HFFc6 (cell line): ENCODE results near the gene SAMSN1. TPM values are rescaled to one million over a fixed set of nuclear protein-coding genes. Genes with fewer than 3 reads are reported as not detected.

Experiments used
- DNase-seq: peaks from one replicate; pipeline ENCODE4 v3.0.0-alpha.2; 2018
- H3K27ac Mint-ChIP-seq: 2 replicates; pipeline ENCODE4 v1.8.0; 2020; ENCODE audit warnings: mild to moderate bottlenecking, mixed read lengths
- H3K27me3 Mint-ChIP-seq: 2 replicates; pipeline ENCODE4 v1.8.0; 2021; ENCODE audit warnings: mild to moderate bottlenecking, moderate library complexity, mixed read lengths; ENCODE audit not compliant: insufficient read depth
- H3K36me3 Mint-ChIP-seq: 2 replicates; pipeline ENCODE4 v1.8.0; 2021; ENCODE audit warnings: low read depth, mixed read lengths
- H3K4me1 Mint-ChIP-seq: 2 replicates; pipeline ENCODE4 v1.8.0; 2020; ENCODE audit warnings: low read depth, mixed read lengths
- H3K4me3 Mint-ChIP-seq: 2 replicates; pipeline ENCODE4 v1.8.0; 2020; ENCODE audit warnings: mild to moderate bottlenecking, moderate library complexity, mixed read lengths
- H3K9me3 Mint-ChIP-seq: 2 replicates; pipeline ENCODE4 v1.8.0; 2020; ENCODE audit warnings: mild to moderate bottlenecking, mixed read lengths
- total RNA-seq, 6 experiments: library from RNA; stranded (reverse); fragmentation: NEBNext Ultra II Directional; extraction: Animal tissue kit (Norgen Biotek cat#: 25700); gene quantifications; 2 replicates in 1 of 6; 3 replicates in 5 of 6; pipeline ENCODE4 v1.2.3, GENCODE V29; 2021
- TF ChIP-seq, protein P1 (sequence below): fragments of 200-600 bp; sonication (generic); IDR thresholded peaks from 2 replicates; pipeline ENCODE4 v1.5.0; 2021; ENCODE audit warnings: antibody characterized with exemption, mild to moderate bottlenecking

The SAMSN1 gene
- total RNA-seq, 6 experiments from 2014 or later, result not detected

DNA sequence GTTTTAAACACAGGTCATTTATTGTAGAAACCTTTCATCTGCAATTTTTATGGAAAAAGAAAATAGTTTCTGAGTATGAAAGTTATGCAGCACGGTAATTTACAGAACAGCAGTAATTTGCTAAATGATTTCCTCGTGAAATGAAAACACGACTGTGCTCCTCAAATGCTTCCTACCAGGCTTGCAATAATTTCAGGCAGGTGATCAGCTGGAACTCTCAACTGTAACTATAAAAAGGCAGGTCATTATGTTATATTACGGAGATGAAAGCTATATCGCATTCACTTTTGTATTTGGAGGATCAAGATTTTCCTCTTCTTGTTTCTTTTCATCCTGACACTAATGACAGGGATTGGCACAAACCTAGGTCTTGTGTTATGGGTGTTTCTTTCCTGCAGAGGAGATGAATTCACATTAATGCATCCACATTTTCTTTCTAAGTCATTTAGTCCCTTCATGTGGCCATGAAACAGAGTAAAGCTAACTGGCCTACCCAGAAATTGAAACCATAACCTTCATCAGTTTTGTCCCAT is 57.4 kb downstream of the SAMSN1 start:
- Mint-ChIP-seq H3K27me3 (no peaks in the 10 kb centered on the region), H3K36me3 (0 out of 2 replicates have a peak, but pooled peaks cover under 1% of the 10 kb centered on the region), H3K27ac (no peak overlapping the region)

DNA sequence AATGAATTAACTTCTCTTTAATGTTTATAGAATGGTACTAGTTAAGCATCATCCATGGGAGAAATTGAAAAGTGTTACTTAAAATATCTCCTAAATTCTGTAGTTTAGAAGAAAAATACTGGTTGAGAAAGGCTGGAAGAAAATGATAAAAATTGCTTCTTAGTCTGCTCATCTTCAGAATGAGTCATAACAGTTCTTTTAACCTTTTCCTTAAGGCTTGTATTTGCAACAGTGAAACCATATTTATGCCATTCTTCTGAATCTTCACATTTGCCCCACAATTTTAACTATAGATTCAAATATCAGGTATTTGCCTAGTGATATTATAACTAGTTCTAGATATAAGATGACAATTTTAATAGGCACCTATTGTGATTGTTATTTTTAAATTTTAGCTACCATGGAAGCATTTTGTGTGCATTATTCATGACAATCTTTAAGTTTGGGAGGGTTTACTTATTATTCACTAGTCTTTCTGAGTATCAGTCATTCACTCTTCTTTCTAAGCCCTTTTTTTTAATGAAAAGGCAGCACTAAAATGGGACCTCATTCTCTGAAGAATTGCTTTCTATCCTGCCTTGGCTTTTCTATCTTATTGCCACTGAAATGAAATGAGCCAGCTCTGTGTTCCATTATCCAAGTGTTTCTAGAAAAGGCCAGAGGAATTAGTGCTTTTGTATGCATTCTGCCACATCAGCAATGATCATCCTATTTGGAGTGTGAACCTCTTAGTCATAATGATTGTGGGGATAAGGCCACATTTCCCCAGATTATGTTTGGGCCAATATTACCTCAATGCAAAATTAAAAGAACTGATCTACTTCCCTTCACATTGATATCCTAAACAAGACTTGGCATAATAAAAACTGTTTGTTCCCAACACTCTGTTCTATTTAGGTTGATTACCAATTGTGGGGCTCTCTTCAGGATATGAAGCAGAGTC is 58.4 kb downstream of the SAMSN1 start:
- TF ChIP-seq, protein P1, sequence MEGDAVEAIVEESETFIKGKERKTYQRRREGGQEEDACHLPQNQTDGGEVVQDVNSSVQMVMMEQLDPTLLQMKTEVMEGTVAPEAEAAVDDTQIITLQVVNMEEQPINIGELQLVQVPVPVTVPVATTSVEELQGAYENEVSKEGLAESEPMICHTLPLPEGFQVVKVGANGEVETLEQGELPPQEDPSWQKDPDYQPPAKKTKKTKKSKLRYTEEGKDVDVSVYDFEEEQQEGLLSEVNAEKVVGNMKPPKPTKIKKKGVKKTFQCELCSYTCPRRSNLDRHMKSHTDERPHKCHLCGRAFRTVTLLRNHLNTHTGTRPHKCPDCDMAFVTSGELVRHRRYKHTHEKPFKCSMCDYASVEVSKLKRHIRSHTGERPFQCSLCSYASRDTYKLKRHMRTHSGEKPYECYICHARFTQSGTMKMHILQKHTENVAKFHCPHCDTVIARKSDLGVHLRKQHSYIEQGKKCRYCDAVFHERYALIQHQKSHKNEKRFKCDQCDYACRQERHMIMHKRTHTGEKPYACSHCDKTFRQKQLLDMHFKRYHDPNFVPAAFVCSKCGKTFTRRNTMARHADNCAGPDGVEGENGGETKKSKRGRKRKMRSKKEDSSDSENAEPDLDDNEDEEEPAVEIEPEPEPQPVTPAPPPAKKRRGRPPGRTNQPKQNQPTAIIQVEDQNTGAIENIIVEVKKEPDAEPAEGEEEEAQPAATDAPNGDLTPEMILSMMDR, result no peak
- no peak overlapping the region for H3K27ac Mint-ChIP-seq
- H3K36me3 Mint-ChIP-seq, result no peaks in the 10 kb centered on the region
- no peaks in the 10 kb centered on the region for H3K4me1 Mint-ChIP-seq
- H3K27me3 Mint-ChIP-seq, result no peaks in the 10 kb centered on the region
- no peak for DNase-seq
- H3K4me3 Mint-ChIP-seq, result no peak overlapping the region
- H3K9me3 Mint-ChIP-seq, result peaks cover 18% of the 10 kb centered on the region

More for the DNA sequence above, 57.4 kb downstream of the SAMSN1 start:
- DNase-seq, result no peak
- Mint-ChIP-seq H3K4me1 (no peaks in the 10 kb centered on the region), H3K4me3 (no peak overlapping the region), H3K9me3 (peaks cover 11% of the 10 kb centered on the region)
- TF ChIP-seq, protein P1, result no peak

DNA sequence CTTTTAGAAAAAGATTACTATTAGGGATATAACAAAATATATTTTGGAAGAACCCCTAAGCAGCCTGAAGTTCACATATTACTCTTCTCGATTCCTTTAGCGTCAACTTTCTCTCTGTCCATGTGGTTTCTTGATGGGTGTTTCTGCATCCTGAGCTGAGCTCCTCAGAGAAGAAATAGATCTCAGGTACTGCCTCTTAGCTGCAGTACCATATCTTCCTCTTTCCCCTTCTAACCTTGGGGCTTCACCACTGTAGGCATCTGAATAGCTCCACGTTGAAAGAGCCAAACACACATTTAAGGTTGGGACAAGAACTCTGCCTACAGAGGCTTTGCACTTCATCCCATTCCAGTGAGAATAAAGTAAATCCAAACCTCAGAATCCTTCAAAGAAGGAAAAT is 59.2 kb downstream of the SAMSN1 start:
- no peak overlapping the region for H3K27ac Mint-ChIP-seq
- no peak for DNase-seq
- no peaks in the 10 kb centered on the region for H3K27me3 Mint-ChIP-seq
- H3K36me3 Mint-ChIP-seq, result no peaks in the 10 kb centered on the region
- no peak overlapping the region for H3K4me3 Mint-ChIP-seq
- peaks cover 22% of the 10 kb centered on the region for H3K9me3 Mint-ChIP-seq
- no peaks in the 10 kb centered on the region for H3K4me1 Mint-ChIP-seq
- TF ChIP-seq, protein P1, result no peak

DNA sequence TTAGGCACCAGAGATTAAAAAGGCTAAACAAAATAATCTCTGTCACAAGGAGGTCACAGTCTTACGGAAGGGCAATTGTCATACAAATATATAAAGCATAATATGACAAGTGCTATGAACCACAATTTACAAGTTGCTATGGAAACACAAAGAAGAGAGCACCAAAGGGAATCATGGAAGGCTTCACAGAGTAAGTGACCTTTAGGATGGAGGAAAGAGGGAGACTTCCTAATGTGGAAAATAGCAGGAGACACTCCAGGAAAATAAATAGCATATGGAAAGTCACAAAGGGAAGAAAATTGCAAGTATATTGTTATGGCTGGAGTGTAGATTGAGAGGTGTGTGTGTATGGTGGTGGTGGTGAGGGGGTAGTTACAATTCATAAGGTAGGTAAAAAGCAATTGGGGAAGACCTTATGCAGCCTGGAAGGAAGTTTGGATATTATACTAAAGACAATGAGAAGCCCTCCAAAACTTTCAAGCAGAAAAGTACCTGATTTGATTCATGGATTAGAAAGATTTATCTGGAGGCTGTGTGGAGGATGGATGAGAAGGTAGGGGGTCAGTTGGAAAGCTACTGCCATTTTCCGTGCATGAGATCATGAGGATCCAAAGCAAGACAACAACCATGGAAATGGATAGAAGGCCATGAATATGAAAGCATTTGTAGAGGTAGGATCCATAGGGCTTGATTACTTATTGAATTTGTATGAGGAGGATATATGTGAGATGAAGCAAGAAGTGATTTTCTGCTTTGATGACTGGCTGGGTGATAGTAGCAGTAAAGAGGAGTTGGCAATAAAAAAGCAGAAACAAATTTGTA is 61.7 kb downstream of the SAMSN1 start:
- Mint-ChIP-seq H3K36me3 (no peaks in the 10 kb centered on the region), H3K4me1 (no peaks in the 10 kb centered on the region), H3K4me3 (no peak overlapping the region), H3K27ac (no peak overlapping the region), H3K27me3 (no peaks in the 10 kb centered on the region), H3K9me3 (peaks cover 24% of the 10 kb centered on the region)
- TF ChIP-seq, protein P1, result no peak
- no peak for DNase-seq

DNA sequence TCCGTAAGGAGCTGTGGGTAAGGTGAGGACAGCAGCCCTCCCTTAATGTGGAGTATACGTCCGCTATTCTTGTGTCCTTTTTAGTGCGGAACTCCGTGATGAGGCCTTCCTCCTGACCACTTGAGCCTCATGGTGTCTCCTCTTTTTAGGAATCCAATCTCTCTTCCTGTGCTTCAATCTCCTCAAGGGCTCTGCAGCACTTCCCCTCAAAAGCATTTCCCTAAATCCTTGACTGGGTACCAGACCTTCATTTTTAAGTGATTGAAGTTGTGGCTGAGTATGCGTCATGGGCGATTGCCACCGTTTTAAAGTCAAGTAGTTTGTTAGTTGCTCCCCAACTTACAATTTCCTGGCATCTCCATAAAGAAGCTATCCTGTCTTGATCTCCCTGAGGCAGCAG is 62.8 kb downstream of the SAMSN1 start:
- H3K36me3 Mint-ChIP-seq, result no peaks in the 10 kb centered on the region
- DNase-seq, result no peak
- no peak overlapping the region for H3K27ac Mint-ChIP-seq
- H3K9me3 Mint-ChIP-seq, result peaks cover 28% of the 10 kb centered on the region
- H3K4me3 Mint-ChIP-seq, result no peak overlapping the region
- no peaks in the 10 kb centered on the region for H3K4me1 Mint-ChIP-seq
- TF ChIP-seq, protein P1, result no peak
- H3K27me3 Mint-ChIP-seq, result no peaks in the 10 kb centered on the region
